ENCODE measurements around the gene MEIS2.

The MEIS2 gene

DNA sequence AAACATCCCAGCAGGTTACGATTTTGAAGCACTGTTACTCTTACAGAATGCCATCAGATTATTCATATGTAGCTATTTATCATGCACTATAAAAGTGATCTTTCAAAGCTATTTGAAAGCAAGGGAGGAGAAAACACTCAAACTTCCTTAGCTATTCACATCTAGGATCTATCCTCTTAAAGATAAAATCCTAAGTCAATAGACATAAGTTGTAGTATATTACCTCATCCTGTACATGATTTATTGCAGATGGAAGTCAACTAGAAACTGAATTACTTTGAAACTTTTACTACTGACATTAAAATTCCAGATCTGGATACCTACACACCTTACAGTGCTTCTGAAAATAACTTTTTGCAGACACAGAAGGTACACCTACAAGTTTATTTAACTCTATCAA lies 197.2 kb downstream of the MEIS2 start:
- DNase-seq (ENCODE audit: low read depth in 1 of 2, low spot score in 1 of 2), result no peak

DNA sequence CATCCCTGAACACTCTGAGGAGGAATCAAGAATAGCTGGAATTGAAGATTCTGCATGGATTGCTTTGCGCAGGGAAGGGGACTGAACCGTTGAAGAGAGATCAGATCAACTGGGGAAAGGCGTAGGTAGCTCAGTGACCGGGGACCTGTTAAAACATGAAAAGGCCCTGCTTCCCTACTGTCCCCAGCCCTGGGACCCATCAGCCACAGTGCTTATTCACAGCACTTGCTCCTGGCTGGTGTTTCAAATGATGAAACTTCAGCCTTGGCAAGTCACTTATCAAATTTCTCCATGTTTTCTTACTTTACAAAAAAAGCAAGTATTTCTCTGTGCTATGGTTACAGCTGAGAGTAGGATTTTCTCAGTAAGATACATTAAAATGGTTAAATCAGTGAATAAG lies 199.3 kb downstream of the MEIS2 start:
- no peak for DNase-seq (ENCODE audit: low read depth in 1 of 2, low spot score in 1 of 2)

DNA sequence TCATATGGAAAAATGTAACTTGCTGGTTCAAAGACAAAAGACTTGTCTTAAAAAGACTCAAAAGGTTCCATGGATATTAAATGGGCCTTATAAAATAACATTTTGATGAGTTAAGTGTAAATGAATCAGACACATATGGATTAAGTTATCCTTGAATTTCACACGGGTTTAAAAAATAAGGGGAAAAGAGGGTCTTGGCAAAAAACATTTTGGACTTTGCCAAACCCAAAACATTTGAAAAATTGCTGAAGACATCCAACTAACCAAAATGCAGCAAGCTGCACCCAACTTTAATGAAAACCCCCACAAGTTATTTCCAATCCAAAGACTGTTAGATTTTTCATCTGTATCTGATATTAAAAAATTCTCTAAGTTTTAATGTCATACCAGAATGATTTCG lies 200.7 kb downstream of the MEIS2 start:
- no peak for DNase-seq (ENCODE audit: low read depth in 1 of 2, low spot score in 1 of 2)

DNA sequence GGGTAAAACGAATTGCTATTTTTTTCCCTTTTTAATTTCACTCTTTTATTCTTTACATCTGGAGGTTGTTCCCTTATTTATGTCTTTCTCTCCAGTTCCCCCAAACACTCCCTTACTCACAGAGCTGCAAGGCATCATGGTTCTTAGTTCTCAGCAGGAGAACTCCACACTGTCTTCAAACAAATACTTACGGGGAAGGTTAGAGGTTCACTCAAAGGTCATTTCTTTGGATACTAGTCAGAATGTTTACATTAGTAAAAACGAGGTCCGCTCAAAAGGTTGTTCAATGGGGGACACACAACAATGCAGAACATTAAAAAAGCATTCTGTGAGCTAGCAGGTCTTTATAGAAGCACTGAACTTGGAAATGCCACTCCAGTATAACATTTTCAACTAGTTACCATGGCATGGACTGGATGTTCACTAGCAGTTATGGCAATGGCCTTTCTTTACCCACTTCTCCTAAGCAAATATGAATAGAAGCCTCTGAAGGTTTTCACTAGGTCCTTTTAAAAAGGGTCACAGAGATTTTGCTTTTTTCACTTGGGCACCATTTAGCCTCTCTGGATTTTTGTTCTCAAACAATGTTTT lies 201.7 kb downstream of the MEIS2 start:
- DNase-seq (ENCODE audit: low read depth in 1 of 2, low spot score in 1 of 2), result no peak

DNA sequence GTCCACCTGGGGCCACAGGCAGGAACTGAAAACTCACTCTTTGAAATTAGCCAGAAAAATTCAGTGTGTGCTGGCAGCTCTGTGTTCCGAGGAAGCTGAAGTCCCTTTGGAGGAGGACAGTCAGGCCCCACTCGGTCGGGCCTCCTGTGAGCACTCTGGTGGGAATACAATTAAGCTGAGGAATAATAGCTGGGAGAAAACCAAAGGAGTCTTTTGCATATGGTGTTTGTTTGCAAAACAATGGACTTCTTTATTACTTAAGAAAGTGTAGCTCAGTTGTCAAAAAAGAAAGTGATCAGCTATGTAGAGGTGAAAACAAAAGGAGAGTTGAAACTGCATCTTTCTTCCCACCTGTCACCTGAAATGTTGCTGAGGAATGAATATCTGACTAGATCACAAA lies 202.5 kb downstream of the MEIS2 start:
- DNase-seq (ENCODE audit: low read depth in 1 of 2, low spot score in 1 of 2), result no peak

DNA sequence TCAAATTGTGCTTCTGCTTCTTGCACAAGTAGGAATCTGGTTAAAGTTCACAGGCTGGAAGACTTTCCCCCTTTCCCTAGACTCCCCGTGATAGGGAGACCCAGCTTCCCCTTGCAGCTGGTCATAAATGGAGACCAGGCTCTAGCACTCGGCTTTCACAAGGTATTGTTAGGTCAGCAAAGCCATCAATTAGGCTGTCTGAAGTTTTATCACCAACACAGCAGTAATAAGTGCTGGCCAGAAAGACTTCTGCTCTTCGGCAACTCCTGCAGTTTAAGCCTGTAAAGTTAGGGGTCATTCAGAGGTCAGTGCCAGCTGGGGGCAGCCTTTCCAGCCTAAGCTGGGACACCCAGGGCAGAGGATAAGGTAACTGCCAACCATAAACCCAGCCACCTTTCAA lies 203.4 kb downstream of the MEIS2 start:
- no peak for DNase-seq (ENCODE audit: low read depth in 1 of 2, low spot score in 1 of 2)

DNA sequence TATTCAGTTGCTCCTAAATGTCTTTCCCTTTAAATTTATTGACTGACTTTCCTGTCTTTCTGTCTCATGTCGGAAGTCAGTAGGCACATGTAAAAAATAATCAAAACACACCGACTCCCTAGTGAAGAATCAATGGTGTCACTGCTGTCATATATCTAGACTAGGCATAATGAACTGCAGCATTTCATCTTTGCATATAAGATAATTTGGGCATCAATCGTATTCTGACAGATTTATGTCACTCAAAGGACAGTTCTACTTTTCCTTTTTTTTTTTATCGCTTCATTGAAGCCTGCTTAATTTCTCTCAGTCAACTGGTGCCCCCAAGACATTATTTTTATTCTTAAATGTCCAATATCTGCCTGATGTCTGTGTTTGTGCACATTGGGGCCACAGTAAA lies 206.3 kb downstream of the MEIS2 start:
- no peak for DNase-seq (ENCODE audit: low read depth in 1 of 2, low spot score in 1 of 2)

DNA sequence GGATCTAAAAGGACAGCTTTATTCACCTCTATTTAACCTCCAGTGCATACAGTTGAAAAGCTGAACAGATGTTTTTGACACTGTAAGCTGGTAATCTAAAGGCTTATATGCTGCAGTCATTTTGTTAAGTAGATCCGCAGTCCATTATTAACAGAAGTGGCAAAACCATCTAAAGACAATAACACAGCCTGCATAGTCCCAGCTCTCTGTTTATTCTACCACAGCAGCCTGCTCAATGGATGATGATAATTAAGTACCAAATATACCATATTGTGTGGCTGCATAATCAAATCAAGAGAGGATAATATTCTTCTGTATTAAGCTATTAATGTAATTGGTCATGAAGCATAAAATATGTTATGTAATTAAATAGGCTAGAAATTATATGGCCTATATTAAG lies 207.1 kb downstream of the MEIS2 start:
- no peak for DNase-seq (ENCODE audit: low read depth in 1 of 2, low spot score in 1 of 2)

DNA sequence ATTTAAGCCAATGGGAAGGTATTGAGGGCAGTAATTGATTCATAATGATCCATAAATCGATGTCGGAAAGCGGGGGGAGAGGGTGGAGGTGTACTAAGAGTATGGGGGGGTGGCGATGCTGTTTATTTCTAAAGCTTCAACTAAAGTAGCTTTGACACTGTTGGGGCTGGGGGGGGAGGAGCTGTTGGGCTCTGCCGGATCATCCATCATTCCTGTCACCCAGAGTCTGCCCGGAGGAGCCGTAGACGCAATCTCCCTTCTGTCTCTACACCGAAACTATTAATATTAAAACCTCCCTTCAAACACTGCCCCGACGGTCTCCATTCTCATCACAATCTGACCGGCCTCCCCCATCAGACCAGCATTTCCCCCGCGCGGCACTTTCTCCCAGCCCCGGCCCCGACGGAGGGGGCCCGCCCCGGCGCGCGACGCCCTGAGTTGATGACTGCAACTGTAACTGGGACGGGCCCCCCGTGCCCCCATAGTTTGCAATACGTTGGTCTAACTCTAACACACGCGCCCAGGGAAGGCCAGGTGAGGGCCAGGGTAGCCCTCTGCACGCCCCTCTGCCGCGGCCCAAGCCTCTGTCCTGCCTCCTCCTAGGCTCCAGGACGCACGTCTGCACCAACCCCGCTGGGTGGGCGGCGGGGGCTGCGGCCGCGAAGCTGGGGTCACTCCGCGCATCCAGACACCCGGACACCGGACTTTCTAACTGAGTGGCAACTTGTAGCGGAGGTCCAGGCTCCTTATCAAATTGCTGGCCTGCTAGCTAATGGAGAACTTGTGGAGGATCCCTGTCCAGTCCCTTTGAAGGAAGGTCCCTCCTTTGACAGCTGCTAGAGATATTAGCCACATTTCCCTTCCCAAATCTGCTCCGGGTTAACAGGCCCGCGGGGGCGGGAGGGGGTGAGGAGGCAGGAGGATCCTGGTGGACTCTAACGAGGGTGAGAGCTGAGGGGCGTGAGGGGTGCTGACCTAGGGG lies 212.0 kb downstream of the MEIS2 start:
- DNase-seq (ENCODE audit: low read depth in 1 of 2, low spot score in 1 of 2), result no peak

DNA sequence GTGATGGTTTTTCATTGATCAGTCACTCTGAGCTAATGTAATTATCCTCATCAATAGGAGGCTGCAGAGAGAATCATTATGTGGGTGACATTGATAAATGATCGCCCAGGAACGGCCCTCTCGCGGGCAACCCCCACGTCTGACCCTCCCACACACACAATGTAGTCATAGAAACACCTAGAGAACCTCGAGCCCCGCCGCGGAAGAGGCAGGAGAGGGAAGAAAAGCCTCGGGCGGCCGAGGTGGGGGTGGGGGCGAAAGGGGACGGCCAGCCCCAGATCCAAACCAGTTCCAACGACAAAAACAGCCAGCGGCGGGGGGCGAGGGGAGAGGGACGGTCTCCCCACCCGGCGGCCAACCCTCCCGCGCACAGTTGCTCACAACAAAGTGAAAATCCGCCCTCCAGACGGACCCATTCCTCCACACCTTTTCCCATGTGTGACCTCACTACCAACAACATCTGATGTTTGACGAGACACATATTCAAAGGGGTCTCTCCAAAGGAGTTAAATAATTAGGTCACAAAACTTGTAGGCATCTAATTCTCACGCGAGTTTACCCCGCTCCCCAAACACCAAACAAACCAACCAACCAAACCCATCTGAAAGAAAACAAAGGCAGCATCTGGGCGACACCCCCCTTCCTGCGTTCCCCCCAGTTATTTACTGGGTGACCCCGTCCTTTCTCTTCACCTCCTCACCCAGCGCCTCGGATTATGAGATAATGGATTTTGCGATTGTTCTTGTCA lies 213.0 kb downstream of the MEIS2 start:
- no peak for DNase-seq (ENCODE audit: low read depth in 1 of 2, low spot score in 1 of 2)

DNA sequence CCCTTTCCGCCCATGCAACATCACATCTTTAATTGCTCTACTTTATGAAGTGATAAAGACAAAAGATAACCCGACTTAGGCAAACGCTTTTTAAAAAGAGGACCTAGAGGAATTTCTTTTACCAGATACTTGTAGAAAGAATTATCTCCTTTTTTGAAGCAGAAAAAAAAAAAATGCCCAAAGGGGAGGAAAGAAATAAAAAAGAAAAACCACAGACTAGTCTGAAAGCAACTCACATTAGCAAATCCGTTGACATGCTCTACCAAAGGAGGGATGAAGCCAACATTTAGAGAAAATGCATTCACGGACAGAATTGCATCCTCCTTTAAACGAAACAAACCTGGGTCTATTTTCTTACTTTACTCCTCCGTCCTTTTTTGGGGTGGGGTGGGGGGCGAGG lies 213.6 kb downstream of the MEIS2 start:
- no peak for DNase-seq (ENCODE audit: low read depth in 1 of 2, low spot score in 1 of 2)

DNA sequence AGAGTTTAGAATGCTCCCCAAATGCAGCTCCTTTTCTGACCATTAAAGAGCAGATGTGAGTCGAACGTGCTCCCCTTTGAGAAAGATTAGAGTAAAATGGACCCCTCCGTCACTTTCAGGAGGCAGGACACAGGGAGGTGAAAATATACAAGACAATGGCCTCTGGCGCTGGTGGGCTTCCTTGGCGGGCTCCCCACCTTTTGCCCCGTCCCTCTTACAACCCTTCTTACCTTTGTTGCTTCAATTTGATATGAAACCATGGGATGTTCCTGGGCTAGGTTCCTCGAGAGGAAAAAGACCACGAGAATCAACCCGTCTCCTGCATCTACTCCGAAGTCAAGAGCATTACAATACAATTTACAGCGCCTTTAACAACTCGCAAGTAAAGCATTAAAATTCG lies 214.2 kb downstream of the MEIS2 start:
- DNase-seq (ENCODE audit: low read depth in 1 of 2, low spot score in 1 of 2), result no peak

DNA sequence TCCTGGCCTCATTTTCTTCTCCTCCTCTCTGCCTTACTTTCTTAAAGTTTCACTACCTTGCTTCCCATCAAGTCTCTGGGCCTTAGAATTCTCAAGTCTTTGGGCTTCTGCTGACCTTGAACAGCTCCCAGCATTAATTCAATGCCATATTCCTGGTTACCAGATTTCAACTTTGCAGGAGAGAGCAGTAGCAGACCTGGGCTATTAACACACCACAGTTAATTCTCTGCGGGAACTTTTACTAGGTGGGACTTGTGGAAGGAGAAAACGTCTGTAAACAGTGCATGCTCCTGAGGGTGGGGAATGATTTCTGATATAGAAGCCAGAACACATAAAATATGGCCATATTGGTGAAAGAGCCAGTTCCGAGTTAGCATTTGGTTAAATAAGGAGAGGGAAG lies 214.6 kb downstream of the MEIS2 start:
- DNase-seq (ENCODE audit: low read depth in 1 of 2, low spot score in 1 of 2), result no peak

DNA sequence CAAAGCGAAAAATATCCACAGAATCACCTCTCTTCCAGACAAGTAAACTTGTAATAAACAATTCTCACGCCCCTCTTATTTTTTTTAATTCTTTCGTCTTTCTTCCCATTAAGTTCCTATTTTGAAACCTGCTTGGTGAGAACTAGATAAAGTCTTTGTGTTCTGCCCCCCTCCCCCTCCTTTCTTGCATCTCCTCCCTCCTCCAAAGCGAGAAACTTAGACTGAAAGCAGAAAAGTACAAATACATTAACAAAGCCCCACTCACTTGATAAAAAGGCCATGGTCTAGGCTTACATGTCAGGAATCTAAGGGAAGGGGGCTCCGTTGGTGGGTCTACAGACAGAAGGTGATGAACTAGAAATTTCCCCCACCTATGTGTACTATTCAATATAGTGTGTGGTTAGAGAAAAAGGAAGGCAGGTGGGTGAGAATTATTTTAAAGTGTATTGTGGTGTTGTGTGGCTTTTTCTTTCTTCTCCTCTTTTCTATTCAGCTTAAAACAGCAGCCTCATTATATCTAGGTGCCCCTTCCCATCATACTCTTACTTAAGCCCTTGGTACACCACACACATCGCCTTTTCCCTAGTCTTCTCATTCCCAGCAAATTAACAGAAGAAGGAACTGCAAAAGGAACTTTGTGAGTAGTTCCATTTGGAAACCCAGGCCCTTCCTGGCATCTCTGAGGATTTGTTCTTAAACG lies 215.3 kb downstream of the MEIS2 start:
- no peak for DNase-seq (ENCODE audit: low read depth in 1 of 2, low spot score in 1 of 2)

DNA sequence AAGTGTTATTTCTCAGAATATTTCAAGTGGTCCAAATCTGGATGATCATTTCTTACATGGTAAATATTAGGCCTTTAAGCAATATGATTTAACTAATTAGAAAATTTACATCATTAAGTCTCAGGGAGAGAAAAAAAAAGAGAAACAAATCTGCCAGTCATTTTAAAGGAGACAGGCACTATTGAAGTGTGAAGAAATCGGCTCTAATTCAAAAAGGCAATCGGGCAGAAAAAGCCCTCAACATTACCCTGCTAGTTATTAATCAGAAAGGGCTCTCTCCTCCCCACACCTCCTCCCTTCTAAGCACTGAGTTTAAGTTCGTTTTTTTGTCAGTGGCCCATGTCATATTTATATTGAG lies 215.9 kb downstream of the MEIS2 start:
- no peak for DNase-seq (ENCODE audit: low read depth in 1 of 2, low spot score in 1 of 2)

DNA sequence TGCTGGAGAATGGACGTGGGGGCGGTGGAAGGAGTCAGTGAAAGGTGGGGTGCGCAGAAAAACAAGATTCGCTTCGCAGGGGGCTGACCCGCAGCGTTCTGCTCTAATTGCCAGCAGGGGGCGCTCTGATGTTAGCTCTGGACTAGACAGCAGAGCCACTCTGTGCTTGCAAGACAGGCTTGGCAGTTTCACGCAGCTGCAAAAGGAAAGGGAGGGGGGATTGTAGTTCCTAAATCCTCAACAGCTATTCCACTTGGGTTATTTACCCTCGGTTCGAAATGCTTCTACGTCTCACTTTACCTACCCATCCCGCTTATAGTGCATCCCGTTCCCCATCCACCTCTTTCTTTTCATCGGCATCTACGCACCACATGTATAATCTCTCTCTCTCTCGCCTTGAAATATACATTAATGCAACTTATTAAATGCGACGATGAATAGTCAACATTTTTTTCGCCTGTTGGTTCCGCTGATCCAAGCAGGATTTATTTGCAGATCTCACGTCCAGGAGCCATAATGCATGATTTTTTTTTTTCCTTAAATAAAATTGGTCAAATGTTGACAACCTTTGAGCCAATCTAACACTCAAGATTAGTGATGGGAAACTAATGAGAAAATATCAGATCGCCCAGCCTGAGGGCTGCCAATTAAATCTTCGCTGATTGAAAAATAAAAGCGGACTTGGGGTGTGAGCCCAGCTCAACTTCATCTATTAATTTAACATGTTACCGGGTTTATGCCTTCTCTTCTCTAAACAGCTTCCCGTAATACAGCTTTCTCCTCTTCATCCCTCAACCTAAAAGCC lies 216.4 kb downstream of the MEIS2 start:
- peak in 1 of 2 donors; percentile 24 for DNase-seq (ENCODE audit: low read depth in 1 of 2, low spot score in 1 of 2)

DNA sequence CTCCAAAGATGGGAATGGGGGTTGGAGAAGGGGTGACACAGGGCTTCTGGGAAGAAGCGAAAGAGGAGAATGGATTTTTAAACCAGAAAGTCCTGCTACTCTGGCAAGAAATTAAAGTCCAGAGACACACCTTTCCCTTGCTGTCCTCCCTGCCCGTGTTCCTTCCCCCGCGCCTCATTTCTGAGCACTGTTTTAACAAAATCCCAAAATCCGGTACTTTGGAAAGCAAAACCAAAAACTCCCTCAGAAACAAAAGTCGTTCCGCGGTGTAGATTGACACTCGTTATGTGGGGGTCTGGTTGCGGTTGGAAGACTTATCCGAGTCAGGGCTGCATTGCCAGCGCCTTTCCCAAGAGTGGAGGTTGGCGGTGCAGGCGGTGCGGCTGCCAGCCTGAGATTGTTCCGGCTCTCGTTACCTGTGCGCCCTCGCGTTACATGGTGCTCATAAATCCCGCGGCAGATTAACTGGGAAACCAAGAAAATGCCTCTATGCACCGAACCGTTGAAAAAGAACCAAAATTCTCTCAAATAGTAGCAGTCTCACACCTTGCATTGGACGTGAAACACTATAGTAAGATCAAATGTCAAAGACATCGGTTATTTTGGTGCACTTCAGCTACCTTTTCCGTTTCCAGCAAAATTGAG lies 217.7 kb downstream of the MEIS2 start:
- DNase-seq (ENCODE audit: low read depth in 1 of 2, low spot score in 1 of 2), result no peak

DNA sequence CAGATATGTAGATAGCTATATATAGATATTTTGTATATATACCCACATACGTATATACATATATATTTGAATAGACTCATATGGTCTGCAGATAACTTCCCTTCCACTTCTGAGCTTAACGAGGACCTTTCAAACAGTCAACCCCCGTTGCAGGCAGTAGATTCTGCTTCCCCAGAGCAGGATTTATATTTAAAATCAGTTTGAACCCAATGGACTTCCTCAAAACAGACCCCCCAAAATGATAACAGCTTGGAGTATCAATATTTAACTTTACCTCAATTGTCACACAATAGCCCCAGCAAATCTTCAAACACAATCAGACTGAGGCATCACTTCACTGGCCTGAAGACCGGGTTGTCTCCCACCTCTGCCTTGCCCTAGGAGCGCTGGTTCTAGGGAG lies 218.3 kb downstream of the MEIS2 start:
- no peak for DNase-seq (ENCODE audit: low read depth in 1 of 2, low spot score in 1 of 2)

DNA sequence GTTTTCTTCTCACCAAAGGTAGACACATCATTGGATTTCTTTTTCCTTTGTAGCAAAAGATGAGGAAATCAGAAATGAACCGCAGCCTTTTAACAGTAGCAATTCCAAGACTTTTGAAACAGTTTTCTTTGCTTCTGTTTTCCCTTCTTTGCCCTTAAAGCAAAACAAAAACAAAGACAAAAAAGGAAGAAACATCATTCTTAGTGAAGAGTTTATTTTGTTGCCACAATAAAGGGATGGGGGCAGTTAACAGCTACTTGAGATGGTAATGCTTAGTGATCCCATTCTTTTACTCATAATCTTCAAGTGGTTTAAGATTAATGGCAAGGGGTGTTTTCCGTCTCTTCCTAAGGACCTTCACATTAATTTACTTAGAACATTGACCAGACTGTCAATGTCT lies 218.8 kb downstream of the MEIS2 start:
- DNase-seq (ENCODE audit: low read depth in 1 of 2, low spot score in 1 of 2), result no peak

DNA sequence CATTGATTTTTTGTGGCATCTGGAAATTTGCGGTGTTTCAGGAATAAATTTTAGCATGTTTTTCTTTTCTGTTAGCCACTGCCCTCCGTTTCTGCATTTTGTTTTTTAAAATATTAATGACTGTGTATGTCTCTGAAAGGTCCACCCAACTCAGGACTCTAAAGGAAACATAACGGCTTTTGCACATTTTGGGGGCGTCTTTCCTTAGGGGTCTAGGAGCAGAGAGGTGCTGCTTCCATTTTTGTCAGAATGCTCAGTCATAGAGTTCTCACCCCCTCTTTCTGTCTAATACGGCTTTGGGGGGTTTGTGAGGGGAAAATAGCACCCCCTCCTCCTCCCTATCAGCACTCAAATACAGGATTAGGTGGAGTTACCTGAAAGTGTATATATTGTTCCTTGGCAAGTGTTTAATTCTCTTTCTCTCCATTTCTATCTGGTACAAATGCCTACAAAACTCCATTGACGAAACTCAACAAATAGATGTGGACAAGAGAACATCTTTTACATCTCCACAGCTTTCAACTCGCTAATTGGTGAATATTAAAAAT lies 219.4 kb downstream of the MEIS2 start:
- no peak for DNase-seq (ENCODE audit: low read depth in 1 of 2, low spot score in 1 of 2)

Data from stimulated activated CD4-positive, alpha-beta T cell treated with anti-CD3 and anti-CD28 coated beads, Interleukin-15, amount 100 ng/mL, for 1 hour (primary cell).